ENCODE results near the gene GH1.

DNA sequence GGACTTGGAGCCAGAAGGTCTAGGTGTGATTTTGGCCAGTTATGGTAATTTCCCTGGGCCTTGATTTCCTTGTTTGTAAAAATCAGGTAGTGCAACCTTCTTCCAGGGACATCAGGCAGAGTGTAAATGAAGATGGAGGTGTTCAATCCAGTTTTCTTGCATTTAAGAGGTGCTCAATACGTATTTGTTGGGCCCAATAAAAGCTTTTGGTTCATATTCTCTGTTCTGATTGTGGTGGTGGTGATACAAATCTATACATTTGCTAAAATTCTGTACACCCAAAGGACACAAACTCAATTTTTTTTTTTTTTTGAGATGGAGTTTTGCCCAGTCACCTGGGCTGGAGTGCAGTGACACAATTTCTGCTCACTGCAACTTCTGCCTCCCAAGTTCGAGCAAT is 7.5 kb upstream of the GH1 start:
- TF ChIP-seq, protein P1, sequence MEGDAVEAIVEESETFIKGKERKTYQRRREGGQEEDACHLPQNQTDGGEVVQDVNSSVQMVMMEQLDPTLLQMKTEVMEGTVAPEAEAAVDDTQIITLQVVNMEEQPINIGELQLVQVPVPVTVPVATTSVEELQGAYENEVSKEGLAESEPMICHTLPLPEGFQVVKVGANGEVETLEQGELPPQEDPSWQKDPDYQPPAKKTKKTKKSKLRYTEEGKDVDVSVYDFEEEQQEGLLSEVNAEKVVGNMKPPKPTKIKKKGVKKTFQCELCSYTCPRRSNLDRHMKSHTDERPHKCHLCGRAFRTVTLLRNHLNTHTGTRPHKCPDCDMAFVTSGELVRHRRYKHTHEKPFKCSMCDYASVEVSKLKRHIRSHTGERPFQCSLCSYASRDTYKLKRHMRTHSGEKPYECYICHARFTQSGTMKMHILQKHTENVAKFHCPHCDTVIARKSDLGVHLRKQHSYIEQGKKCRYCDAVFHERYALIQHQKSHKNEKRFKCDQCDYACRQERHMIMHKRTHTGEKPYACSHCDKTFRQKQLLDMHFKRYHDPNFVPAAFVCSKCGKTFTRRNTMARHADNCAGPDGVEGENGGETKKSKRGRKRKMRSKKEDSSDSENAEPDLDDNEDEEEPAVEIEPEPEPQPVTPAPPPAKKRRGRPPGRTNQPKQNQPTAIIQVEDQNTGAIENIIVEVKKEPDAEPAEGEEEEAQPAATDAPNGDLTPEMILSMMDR (IDR thresholded peaks at IDR 0.05; ENCODE audit: low read length), result no peak
- TF ChIP-seq EZH2 (IDR thresholded peaks at IDR 0.05; ENCODE audit: borderline replicate concordance, low read length), result no peak

Data from OCI-LY1 (cell line).